Transverse colon (tissue), 3 donors: Measurements from ENCODE around the gene C11orf54.

ENCODE experiments used
- POLR2A ChIP-seq: fragments of 450-650 bp; IDR thresholded peaks from one replicate; pipeline ENCODE4 v1.6.1; 2016; ENCODE audit warnings: antibody characterized with exemption, mild to moderate bottlenecking, moderate library complexity
- TF ChIP-seq, protein P1 (sequence below), 5 experiments: fragments of 200-600 bp in 3 of 5; fragments of 450-650 bp in 2 of 5; sonication (generic) in 3 of 5; IDR thresholded peaks; 1 replicate in 2 of 5; 2 replicates in 3 of 5; pipeline ENCODE4 v1.5.1; 2016 to 2017; ENCODE audit warnings: antibody characterized with exemption in 5 of 5, inconsistent platforms in 3 of 5, mild to moderate bottlenecking in 2 of 5, moderate library complexity in 1 of 5

- no peak for TF ChIP-seq POLR2A
- TF ChIP-seq, protein P1, sequence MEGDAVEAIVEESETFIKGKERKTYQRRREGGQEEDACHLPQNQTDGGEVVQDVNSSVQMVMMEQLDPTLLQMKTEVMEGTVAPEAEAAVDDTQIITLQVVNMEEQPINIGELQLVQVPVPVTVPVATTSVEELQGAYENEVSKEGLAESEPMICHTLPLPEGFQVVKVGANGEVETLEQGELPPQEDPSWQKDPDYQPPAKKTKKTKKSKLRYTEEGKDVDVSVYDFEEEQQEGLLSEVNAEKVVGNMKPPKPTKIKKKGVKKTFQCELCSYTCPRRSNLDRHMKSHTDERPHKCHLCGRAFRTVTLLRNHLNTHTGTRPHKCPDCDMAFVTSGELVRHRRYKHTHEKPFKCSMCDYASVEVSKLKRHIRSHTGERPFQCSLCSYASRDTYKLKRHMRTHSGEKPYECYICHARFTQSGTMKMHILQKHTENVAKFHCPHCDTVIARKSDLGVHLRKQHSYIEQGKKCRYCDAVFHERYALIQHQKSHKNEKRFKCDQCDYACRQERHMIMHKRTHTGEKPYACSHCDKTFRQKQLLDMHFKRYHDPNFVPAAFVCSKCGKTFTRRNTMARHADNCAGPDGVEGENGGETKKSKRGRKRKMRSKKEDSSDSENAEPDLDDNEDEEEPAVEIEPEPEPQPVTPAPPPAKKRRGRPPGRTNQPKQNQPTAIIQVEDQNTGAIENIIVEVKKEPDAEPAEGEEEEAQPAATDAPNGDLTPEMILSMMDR (IDR thresholded peaks at IDR 0.05): no peak
Measured at GRCh38 chr11:93694557-93694956, 46.9 kb upstream of the C11orf54 start.
